GM19452 (cell line): ENCODE measurements around the gene RAB27B.
"Not testable (repeated sequence)": the region's sequence is repeated elsewhere in the genome, so short reads cannot be mapped to it uniquely, and the experiment has no call there.

ENCODE experiments used
- ATAC-seq: cut with Tn5 transposase; IDR thresholded peaks from one replicate; pipeline ENCODE4 v1.9.1; 2021; ENCODE audit not compliant: unreplicated experiment

Gene RAB27B

GRCh38 chr18:54813977-54814565 is 14.2 kb upstream of the RAB27B start:
- ATAC-seq, result no peak

GRCh38 chr18:54815086-54815485 is 13.2 kb upstream of the RAB27B start:
- ATAC-seq, result no peak

- ATAC-seq, result not testable (repeated sequence)
These were observed 7.4 kb upstream of the RAB27B start for GRCh38 chr18:54820785-54821275.

- no peak for ATAC-seq
These were observed 5.1 kb upstream of the RAB27B start for GRCh38 chr18:54822872-54823845.

- ATAC-seq, result no peak
These were observed 3.5 kb upstream of the RAB27B start for GRCh38 chr18:54824761-54825160.

GRCh38 chr18:54825601-54826344 is 2.5 kb upstream of the RAB27B start:
- no peak for ATAC-seq

GRCh38 chr18:54828986-54829385 is 709 bp downstream of the RAB27B start:
- ATAC-seq, result no peak

- ATAC-seq, result no peak
These were observed 1.6 kb downstream of the RAB27B start for GRCh38 chr18:54829856-54830255.

- no peak for ATAC-seq
These were observed 2.0 kb downstream of the RAB27B start for GRCh38 chr18:54830260-54830659.

- ATAC-seq, result no peak
These were observed 2.6 kb downstream of the RAB27B start for GRCh38 chr18:54830866-54831265.

- ATAC-seq, result no peak
These were observed 7.7 kb downstream of the RAB27B start for GRCh38 chr18:54835944-54836343.

GRCh38 chr18:54843314-54843713 is 15.0 kb downstream of the RAB27B start:
- ATAC-seq, result no peak

GRCh38 chr18:54845787-54846186 is 17.5 kb downstream of the RAB27B start:
- ATAC-seq, result no peak

GRCh38 chr18:54848121-54848520 is 19.8 kb downstream of the RAB27B start:
- ATAC-seq, result no peak

GRCh38 chr18:54849683-54850082 is 21.4 kb downstream of the RAB27B start:
- no peak for ATAC-seq

- ATAC-seq, result no peak
These were observed 22.3 kb downstream of the RAB27B start for GRCh38 chr18:54850598-54850997.

GRCh38 chr18:54852780-54853675 is 24.8 kb downstream of the RAB27B start:
- no peak for ATAC-seq

GRCh38 chr18:54855050-54855449 is 26.8 kb downstream of the RAB27B start:
- not testable (repeated sequence) for ATAC-seq

GRCh38 chr18:54856105-54856646 is 27.9 kb downstream of the RAB27B start:
- no peak for ATAC-seq

- no peak for ATAC-seq
These were observed 29.2 kb downstream of the RAB27B start for GRCh38 chr18:54857499-54857898.
